HG03060 (cell line): ENCODE data around the gene SPINDOC.

ENCODE experiments used
- ATAC-seq: cut with Tn5 transposase; IDR thresholded peaks from one replicate; pipeline ENCODE4 v1.9.1; 2021; ENCODE audit warnings: low read depth, moderate number of reproducible peaks; ENCODE audit not compliant: unreplicated experiment

The SPINDOC gene

DNA sequence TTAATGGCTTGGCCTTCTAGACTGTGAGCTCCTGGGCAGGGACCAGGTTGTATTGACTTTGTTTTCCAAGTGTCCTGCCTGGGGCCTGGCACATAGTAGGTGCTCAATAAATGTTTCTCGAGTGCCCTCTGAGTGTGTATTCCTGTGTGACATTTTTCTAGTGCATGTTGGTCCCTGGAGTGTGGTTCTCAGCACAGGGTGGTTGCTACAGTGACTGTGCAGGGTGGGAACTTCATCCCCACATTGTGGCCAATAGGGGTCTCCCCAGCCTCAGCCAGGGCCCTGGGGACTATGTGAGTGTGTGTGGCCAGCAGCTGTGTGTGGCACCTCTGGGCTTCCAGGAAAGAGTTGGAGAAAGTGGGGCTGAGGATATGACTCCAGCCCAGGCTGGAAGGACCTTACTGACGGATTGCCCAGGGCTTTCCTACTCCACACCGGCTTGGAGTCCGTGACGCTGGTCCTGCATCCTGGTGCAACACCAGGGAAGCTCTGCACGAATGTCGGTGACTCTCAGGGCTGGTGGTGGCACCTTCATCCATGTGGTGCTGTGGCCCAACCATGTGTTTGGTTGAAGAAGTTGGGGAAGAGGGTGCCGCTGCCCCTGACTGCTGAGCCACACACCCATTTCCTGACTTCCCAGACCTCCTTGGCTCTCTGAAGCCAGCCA lies 16.7 kb downstream of the SPINDOC start:
- no peak for ATAC-seq

GRCh38 chr11:63831326-63831725 lies 18.1 kb downstream of the SPINDOC start:
- no peak for ATAC-seq

DNA sequence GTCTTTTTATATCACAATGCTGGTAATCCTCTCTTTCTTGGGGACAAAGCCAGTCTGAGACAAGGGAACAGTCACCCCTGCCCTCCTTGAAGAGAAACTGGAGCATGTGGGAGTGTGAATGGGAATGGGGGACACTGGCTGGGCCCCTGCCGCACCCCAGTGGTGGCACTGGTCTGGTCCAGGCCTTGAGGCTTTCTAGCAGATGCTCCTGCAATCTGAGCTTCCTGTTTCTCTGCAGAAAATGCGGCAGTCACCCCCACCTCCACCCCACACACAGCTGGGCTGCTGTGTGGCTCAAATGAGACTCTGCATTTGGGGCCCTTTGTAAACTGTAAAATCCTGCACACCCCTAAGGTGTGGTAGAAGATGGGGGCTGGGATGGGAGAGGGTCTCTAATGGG lies 19.1 kb downstream of the SPINDOC start:
- ATAC-seq: no peak

- ATAC-seq: no peak
Observed at GRCh38 chr11:63833048-63833447, 19.8 kb downstream of the SPINDOC start.

DNA sequence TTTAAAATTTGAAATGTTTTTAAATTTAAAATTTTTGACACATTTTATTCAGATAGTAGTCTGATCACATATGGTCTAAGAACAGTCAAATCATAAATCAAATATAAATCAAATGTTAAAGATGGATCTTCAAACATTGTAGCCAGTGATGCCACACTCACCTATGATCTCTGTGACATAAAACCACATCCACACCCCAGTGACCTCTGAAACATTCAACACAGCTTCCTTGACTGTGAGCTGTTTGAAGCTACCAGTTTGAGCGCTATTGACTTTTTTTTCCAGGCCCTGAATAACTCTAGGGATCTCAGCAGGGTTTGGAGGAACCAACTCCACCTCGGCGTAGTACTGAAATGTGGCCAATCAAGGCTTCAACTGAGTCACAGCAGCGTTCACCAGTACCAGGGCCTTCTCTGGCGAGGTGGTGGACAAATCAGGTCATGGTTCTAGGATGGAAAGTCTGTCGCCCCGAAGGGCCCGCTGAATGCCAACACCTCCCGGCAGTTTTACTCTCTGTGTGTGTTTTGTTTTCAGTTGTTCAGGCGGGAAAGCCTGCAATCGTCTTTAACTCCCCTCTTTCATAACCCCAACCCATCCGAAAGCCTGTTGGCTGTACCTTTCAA lies 21.4 kb downstream of the SPINDOC start:
- no peak for ATAC-seq

GRCh38 chr11:63835158-63835545 lies 21.9 kb downstream of the SPINDOC start:
- ATAC-seq: no peak

DNA sequence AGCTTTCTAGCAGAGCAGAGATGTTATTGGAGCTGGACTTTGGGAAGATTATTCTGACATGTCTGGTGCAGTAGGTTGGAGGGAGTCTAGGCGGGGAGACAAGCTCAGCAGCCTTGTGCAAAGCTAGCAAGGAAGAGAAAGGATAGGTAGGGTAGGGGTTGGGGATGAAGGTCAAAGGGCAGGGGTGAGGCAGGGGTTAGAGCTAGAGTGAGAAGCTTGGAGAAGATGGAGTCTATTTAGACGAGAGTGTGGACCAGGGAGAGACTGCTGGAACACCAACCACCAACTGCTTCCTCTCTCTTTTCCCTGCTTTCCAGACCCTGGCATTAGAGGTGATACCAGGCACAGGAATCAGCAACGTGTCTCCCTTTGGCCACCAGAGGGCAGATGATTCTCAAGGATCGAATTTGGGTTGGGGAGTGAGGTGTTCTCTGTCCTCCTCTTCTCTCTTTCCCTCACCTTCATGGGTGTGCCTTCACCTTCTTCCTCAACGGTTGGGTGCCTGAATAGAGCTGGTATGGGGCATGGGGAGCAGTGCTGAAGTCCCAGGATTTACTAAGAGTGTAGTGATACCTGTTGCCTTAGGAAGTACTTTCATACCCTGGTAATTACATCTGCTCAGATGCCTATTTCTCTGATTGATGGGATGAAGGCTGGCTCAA lies 23.9 kb downstream of the SPINDOC start:
- ATAC-seq: no peak

DNA sequence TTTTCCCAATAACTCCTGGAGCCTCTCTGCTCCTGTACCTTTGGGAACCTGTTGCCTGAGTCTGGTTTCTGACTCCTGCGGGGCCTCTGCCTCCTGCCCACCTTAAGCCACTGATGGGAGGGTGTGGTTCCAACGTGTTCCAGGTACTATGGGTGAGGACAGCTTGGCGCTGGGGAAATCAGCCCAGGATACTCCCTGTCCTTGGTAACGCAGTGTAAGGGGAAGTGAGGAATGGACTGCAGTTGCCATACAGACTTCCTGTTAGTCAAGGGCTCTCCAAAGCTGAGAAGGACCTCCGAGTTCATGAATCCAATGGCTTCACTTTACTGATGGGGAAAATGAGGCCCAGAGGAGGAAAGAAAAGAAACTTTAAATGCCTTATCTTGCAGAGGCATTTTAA lies 24.5 kb downstream of the SPINDOC start:
- no peak for ATAC-seq

GRCh38 chr11:63838150-63838677 lies 25.0 kb downstream of the SPINDOC start:
- no peak for ATAC-seq

DNA sequence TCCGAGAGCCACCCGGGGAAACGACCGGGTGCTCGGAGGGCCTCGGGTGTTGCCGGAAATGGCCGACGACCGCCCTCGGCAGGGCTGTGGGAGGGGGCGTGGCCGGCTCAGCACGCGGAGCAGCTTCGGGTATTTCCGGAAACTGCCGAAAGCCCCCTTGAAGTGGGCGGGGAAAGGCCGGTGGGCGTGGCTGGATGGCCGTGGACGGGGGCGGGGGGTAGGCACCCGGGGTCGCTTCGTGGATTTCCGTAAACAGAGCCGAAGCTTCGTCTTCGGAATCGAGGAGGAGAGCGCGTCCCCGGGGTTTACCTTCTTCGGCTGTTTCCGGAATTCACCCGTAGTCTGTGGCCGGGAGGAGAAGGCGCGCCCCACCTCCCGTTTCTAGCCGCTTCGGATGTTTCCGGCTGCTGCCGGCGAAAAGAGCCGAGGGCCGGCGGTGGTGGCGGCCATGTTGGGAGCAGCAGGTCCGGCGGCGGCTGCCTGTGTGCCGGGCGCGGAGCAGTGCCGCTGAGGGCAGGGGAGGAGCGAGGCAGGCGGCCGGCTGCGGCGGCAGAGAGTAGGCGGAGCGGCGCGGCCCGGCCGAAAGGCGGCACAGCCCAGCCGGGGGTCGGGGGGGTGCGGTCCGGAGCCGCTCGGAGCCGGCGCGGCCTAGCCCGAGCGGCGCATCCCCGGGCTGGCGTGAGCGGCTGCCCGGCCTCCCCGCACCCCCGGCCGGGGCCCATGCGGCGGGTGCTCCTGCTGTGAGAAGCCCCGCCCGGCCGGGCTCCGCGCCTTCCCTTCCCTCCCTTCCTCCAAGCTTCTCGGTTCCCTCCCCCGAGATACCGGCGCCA lies 25.6 kb downstream of the SPINDOC start, which contains the start of gene MARK2:
TSS of gene MARK2 (plus strand) at position 433 of the 830 bp plus-strand sequence. CDS start at position 830, 397 bp downstream.
- peak; percentile 54 for ATAC-seq

DNA sequence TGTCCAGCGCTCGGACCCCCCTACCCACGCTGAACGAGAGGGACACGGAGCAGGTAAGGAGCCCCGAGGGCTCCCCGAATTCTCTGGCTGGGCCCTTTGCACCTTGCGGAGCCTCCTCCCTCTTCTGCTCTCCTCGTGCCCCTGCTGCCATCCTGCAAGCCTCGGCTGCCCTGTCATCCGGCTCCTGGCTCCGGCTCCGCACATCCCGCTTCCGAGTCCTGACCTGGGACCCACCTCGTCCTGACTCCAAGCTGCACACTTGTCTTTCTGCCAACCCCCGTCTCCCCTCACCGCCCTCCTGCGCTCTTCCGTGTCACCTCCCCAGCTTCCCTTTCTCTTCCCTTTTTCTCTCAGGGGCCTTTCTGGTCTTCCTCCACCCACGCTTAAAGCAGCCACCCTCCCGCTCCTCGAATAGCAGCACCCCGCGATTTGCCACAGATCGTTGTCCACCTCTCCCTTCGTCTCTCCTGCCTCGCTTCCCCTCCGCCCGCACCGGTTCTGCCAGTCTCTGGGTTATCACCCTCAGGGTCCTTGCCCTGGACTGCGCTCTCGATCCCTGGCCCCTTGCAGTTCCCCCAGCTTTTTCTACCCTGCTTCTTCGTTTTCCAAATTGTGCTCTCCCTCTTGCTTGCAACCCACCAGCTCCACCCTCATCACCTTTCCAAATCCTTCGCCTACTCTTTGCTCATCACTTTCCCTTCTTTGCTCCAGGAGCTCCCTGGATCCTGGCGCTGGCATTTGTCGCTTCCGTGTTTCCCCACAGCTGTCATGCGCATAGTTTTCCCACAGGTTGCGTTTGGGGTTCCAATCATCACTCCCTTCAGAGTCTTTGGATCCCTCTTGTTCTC lies 26.5 kb downstream of the SPINDOC start:
- ATAC-seq: no peak

DNA sequence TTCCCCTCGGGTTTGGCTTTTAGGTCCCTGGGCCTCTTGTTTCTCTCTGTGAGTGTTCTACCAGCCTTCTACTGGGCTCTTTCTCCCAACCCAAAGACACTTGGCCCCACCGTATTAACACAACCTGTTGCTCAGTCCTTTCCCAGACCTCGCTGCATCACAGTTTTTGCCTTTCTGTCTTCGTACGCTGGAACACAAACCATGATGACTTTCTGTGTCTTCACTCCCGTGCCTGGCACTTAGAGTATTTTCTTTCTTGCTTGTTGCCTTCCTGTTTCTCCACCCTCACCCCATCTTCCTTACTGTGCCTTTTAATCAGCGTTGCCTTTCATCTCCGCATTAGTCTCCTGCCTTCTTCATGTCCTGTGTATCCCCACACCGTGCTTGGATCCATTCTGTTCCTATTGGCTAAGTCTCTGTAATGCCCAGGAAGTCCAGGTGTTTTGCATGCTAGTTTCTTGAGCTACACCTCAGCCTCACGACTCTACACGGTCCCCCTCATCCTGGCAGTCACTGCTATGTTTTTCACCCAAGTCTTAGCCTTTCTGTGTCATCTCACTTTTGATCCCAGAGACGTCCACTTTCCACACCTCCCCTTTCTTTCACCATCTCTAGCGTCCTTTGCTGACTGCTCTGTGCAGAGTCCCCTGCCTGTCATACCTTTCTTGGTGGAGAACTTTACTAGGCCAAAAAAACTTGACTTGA lies 27.3 kb downstream of the SPINDOC start:
- no peak for ATAC-seq

DNA sequence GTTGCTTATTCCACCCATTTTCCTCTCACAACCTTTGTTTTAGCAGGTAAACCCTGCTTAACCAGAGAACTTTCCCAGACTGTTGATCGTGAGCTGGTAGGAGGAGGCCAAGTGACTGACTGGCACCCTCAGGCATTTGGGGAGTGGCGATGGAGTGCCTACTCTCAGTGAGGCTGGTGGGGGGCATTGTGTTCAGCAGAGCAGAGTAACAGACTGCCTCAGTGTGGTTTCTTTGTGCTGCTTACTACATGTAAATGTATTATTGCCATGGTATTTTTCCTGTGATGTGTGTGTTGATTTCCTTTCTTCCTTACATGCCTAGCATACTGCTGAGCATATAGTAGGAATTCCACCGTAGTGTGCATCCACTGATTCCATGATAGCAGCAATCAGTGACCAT lies 28.3 kb downstream of the SPINDOC start:
- no peak for ATAC-seq

DNA sequence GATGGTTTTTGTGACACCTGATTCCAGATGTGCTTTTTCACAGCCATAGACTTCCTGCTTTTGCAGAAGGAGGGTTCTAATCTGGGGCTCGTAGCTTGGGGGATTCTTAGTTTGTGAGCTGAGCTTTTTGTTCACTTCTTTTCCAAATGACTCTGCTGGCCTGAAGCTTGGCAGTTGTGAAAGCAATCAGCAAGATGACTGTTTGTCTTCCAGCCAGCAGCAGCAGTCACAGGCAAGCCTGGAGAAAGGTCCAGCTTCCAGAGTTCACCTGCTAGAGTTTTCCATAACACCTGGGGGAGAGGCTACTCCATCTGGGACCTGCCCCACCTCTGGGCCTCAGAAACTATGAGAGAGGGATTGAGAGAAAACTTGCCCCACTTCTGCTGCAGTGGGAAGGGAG lies 29.8 kb downstream of the SPINDOC start:
- ATAC-seq: no peak

- ATAC-seq: no peak
Observed at GRCh38 chr11:63844836-63845235, 31.6 kb downstream of the SPINDOC start.

- ATAC-seq: no peak
Observed at GRCh38 chr11:63845303-63845702, 32.0 kb downstream of the SPINDOC start.

- ATAC-seq: no peak
Observed at GRCh38 chr11:63845911-63846310, 32.7 kb downstream of the SPINDOC start.

- ATAC-seq: no peak
Observed at GRCh38 chr11:63846897-63847296, 33.6 kb downstream of the SPINDOC start.

DNA sequence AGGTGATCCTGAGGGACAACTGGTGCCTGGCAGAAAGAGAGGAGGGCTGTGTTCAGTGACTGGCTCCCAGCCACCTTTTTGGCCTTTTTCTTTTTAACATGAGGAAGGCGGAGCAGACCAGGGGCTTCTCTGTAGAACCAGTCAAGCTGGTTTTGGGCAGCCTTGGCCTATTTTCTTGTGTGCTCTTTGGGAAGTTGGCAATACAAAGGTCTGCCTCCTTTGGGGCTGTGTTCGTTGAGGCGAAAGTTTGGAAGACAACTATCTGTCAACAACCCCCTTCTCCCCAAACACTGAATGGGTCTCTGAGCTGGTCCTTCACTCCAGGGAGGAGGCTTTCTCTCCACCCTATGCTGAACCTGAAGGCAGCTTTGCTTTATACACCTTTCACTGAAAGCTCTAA lies 34.1 kb downstream of the SPINDOC start:
- ATAC-seq: no peak
